ENCODE results near the gene TOMM7. TPM values are rescaled to one million over a fixed set of nuclear protein-coding genes. Genes with fewer than 3 reads are reported as not detected.

Gene TOMM7
- total and polyA plus RNA-seq, 10 of the 15 experiments (the other 5 are each of a cell fraction or from before 2014, with no cell fraction given) = 151 to 1,497 (median 322) TPM

DNA sequence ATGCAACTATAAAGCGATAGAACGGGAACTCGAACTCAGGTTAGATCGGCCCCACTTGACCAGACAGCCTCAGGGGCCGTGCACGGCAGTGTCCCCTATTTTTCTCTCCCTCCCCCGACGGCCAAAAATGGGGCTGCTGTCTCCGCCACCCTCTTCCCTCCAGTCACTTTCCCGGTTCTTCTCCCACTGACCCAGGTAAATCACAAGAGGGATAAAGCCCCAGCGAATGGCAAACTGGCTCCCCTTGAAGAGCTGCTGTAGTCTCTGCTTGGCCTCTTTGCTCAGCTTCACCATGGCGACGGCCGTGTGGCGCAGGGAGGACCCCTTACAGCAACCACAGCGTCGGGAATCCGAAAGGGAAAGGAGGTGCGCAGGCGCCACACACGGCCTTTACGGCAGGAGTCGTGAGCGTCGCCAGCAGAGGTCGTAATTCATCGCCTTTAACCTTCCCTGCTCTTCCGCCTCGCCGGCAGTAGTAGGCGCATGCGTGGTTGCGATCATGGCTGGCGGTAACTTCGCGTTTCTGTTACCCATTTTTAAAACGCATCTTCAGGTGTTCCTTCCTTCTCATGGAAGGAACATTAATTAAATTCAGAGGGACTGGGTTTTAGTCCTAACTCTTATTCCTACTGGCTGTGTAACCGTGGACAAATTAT is at the start of gene TOMM7 (continued):
- TF ChIP-seq, protein P1, sequence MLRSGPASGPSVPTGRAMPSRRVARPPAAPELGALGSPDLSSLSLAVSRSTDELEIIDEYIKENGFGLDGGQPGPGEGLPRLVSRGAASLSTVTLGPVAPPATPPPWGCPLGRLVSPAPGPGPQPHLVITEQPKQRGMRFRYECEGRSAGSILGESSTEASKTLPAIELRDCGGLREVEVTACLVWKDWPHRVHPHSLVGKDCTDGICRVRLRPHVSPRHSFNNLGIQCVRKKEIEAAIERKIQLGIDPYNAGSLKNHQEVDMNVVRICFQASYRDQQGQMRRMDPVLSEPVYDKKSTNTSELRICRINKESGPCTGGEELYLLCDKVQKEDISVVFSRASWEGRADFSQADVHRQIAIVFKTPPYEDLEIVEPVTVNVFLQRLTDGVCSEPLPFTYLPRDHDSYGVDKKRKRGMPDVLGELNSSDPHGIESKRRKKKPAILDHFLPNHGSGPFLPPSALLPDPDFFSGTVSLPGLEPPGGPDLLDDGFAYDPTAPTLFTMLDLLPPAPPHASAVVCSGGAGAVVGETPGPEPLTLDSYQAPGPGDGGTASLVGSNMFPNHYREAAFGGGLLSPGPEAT (IDR thresholded peaks at IDR 0.05; ENCODE audit: low read depth) = peak; percentile 37; the same call in 1 of the 2 replicates
- TF ChIP-seq NBN (IDR thresholded peaks at IDR 0.05) (peak; percentile 57), RUNX3 (IDR thresholded peaks at IDR 0.05; ENCODE audit: low read length) (peak; percentile 60; the same call in 1 of the 2 replicates), NR2F1 (conservative IDR thresholded peaks at IDR 0.05) (peak; percentile 87), NRF1 (conservative IDR thresholded peaks at IDR 0.05; ENCODE audit: low read depth, low read length) (peak; percentile 78), WRNIP1 (IDR thresholded peaks at IDR 0.05; ENCODE audit: borderline replicate concordance, low read depth, low read length) (0 out of 2 replicates have a peak, but pooled peaks have one; percentile 21), SPI1 (IDR thresholded peaks at IDR 0.05; ENCODE audit: borderline replicate concordance, insufficient read depth, low read depth, low read length) (no peak), YY1 (IDR thresholded peaks at IDR 0.05; ENCODE audit: low read depth, low read length) (peak; percentile 76; the same call in 1 of the 2 replicates), IRF5 (IDR thresholded peaks at IDR 0.05; ENCODE audit: borderline replicate concordance) (no peak), RAD21 (IDR thresholded peaks at IDR 0.05; ENCODE audit: insufficient read depth, low read depth, low read length) (peak; percentile 14; the same call in 1 of the 2 replicates), SUZ12 (IDR thresholded peaks at IDR 0.05; ENCODE audit: unreplicated experiment) (no peak), RB1 (IDR thresholded peaks at IDR 0.05; ENCODE audit: borderline replicate concordance) (0 out of 2 replicates have a peak, but pooled peaks have one; percentile 48), NR2C1 (IDR thresholded peaks at IDR 0.05) (peak; percentile 89), BCL11A (IDR thresholded peaks at IDR 0.05; ENCODE audit: low read depth, low read length) (no peak), POLR2AphosphoS2 (IDR thresholded peaks at IDR 0.05; ENCODE audit: low read depth, low read length) (peak; percentile 48; the same call in 1 of the 2 replicates), BRCA1 (IDR thresholded peaks at IDR 0.05; ENCODE audit: low read depth, low read length) (no peak), SMAD5 (IDR thresholded peaks at IDR 0.05; ENCODE audit: low read depth) (peak; percentile 82), CEBPB (IDR thresholded peaks at IDR 0.05; ENCODE audit: borderline replicate concordance in 1 of 2, low read depth in 2 of 2, low read length in 2 of 2) (no peak), TBL1XR1 (IDR thresholded peaks at IDR 0.05; ENCODE audit: low read depth, low read length) (no peak), MEF2B (IDR thresholded peaks at IDR 0.05; ENCODE audit: partially characterized antibody, poor library complexity, severe bottlenecking) (no peak), MYC (IDR thresholded peaks at IDR 0.05; ENCODE audit: insufficient read depth, insufficient read length, insufficient replicate concordance, low read length, severe bottlenecking) (no peak), SREBF1 (IDR thresholded peaks at IDR 0.05; ENCODE audit: low read length) (no peak), GATAD2B (conservative IDR thresholded peaks at IDR 0.05; ENCODE audit: low read depth) (peak; percentile 40; the same call in 1 of the 2 replicates)
- TF ChIP-seq, protein P2, sequence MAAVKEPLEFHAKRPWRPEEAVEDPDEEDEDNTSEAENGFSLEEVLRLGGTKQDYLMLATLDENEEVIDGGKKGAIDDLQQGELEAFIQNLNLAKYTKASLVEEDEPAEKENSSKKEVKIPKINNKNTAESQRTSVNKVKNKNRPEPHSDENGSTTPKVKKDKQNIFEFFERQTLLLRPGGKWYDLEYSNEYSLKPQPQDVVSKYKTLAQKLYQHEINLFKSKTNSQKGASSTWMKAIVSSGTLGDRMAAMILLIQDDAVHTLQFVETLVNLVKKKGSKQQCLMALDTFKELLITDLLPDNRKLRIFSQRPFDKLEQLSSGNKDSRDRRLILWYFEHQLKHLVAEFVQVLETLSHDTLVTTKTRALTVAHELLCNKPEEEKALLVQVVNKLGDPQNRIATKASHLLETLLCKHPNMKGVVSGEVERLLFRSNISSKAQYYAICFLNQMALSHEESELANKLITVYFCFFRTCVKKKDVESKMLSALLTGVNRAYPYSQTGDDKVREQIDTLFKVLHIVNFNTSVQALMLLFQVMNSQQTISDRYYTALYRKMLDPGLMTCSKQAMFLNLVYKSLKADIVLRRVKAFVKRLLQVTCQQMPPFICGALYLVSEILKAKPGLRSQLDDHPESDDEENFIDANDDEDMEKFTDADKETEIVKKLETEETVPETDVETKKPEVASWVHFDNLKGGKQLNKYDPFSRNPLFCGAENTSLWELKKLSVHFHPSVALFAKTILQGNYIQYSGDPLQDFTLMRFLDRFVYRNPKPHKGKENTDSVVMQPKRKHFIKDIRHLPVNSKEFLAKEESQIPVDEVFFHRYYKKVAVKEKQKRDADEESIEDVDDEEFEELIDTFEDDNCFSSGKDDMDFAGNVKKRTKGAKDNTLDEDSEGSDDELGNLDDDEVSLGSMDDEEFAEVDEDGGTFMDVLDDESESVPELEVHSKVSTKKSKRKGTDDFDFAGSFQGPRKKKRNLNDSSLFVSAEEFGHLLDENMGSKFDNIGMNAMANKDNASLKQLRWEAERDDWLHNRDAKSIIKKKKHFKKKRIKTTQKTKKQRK (IDR thresholded peaks at IDR 0.05; ENCODE audit: low read depth, low read length) = no peak
- TF ChIP-seq, protein P3, sequence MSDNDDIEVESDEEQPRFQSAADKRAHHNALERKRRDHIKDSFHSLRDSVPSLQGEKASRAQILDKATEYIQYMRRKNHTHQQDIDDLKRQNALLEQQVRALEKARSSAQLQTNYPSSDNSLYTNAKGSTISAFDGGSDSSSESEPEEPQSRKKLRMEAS (IDR thresholded peaks at IDR 0.05; ENCODE audit: low read depth, low read length) = no peak; the same call in 1 of the 2 replicates
